Mucosa of descending colon (tissue), 3 donors: ENCODE data around the gene NOBOX. TPM values are rescaled to one million over a fixed set of nuclear protein-coding genes. Genes with fewer than 3 reads are reported as not detected.

ENCODE experiments used
- ATAC-seq: fragments of 200-7000 bp; cut with Tn5 transposase; one replicate; pipeline ENCODE4 v1.9.1; 2020; ENCODE audit warnings: mild to moderate bottlenecking, moderate library complexity
- DNase-seq, 3 donors: peaks; one replicate each; pipeline ENCODE4 v3.0.0-alpha.2; 2020
- H3K36me3 ChIP-seq: fragments of 200-600 bp; one replicate; pipeline ENCODE4 v1.8.0; 2021; ENCODE audit warnings: low read depth, mild to moderate bottlenecking
- H3K4me1 ChIP-seq: fragments of 200-600 bp; one replicate; pipeline ENCODE4 v1.8.0; 2021; ENCODE audit warnings: low read depth, mild to moderate bottlenecking
- H3K4me3 ChIP-seq: fragments of 200-600 bp; one replicate; pipeline ENCODE4 v1.8.0; 2021; ENCODE audit warnings: mild to moderate bottlenecking
- H3K9me3 ChIP-seq: fragments of 200-600 bp; one replicate; pipeline ENCODE4 v1.8.0; 2021; ENCODE audit warnings: mild to moderate bottlenecking
- CTCF ChIP-seq: fragments of 200-600 bp; IDR thresholded peaks from one replicate; pipeline ENCODE4 v1.8.0; 2022; ENCODE audit warnings: antibody characterized with exemption, mild to moderate bottlenecking
- intact Hi-C, 2 donors: fragments of 100-400 bp; cut with DNase I in 1 of 2; cut with micrococcal nuclease in 1 of 2; formaldehyde crosslinking; loops; one replicate each; pipeline versions ENCODE4 v1.11.0 to v1.11.1; 2022; cut with DNase I, micrococcal nuclease
- total RNA-seq, 3 donors: library from RNA; stranded (reverse); fragmentation: NEBNext Ultra II Directional in 2 of 3; extraction: Animal tissue kit (Norgen Biotek cat#: 25700) in 2 of 3; gene quantifications; one replicate each; pipeline versions ENCODE4 v1.2.1 to v1.2.4, GENCODE V29; 2021 to 2023
- donor health status: DM: no; HTN: no; CAD: no; lungs with moderate emphysema.
- donor health status: DM: no; HTN: no; CAD: no.
- donor health status: DM: no; HTN: yes; CAD: no.

The NOBOX gene
- total RNA-seq, 3 donors from 2014 or later = not detected

GRCh38 chr7:144391823-144392255, 11.7 kb downstream of the NOBOX start:
- Histone ChIP-seq H3K4me3 (no peak overlapping the region), H3K9me3 (no peaks in the 10 kb centered on the region), H3K4me1 (peaks cover 8% of the 10 kb centered on the region), H3K36me3 (no peaks in the 10 kb centered on the region)
- peak; percentile 47 for TF ChIP-seq CTCF
- ATAC-seq (peak; percentile 80), DNase-seq (peak in 1 of 3 donors; percentile 28)
- intact Hi-C loops = no loop called here

- DNase-seq (no peak), ATAC-seq (no peak)
- H3K9me3 ChIP-seq = no peaks in the 10 kb centered on the region
- peaks cover 8% of the 10 kb centered on the region for H3K4me1 ChIP-seq
- no peak overlapping the region for H3K4me3 ChIP-seq
- intact Hi-C loops = no loop called here
- H3K36me3 ChIP-seq = no peaks in the 10 kb centered on the region
- no peak for TF ChIP-seq CTCF
Observed at GRCh38 chr7:144391014-144391413, 12.5 kb downstream of the NOBOX start.

GRCh38 chr7:144390481-144390880, 13.0 kb downstream of the NOBOX start:
- H3K4me1 ChIP-seq = peaks cover 8% of the 10 kb centered on the region
- no peak overlapping the region for H3K4me3 ChIP-seq
- ATAC-seq (no peak), DNase-seq (no peak)
- intact Hi-C loops = no loop called here
- no peaks in the 10 kb centered on the region for H3K9me3 ChIP-seq
- H3K36me3 ChIP-seq = no peaks in the 10 kb centered on the region
- no peak for TF ChIP-seq CTCF

- ATAC-seq (no peak), DNase-seq (no peak)
- no peak for TF ChIP-seq CTCF
- H3K4me3 ChIP-seq = no peak overlapping the region
- no peaks in the 10 kb centered on the region for H3K9me3 ChIP-seq
- intact Hi-C loops = no loop called here
- H3K36me3 ChIP-seq = no peaks in the 10 kb centered on the region
- peaks cover 13% of the 10 kb centered on the region for H3K4me1 ChIP-seq
Observed at GRCh38 chr7:144388950-144389349, 14.5 kb downstream of the NOBOX start.

GRCh38 chr7:144386741-144387140, 16.8 kb downstream of the NOBOX start:
- TF ChIP-seq CTCF = no peak
- DNase-seq = no peak

GRCh38 chr7:144384555-144385245, 18.8 kb downstream of the NOBOX start:
- intact Hi-C loops = no loop called here
- Histone ChIP-seq H3K4me3 (no peak overlapping the region), H3K36me3 (no peaks in the 10 kb centered on the region), H3K9me3 (no peaks in the 10 kb centered on the region), H3K4me1 (peaks cover 6% of the 10 kb centered on the region)
- no peak for TF ChIP-seq CTCF
- ATAC-seq (peak; percentile 79), DNase-seq (peak; percentile 23 to 48 (median 41))

More at GRCh38 chr7:144386741-144387140, 16.8 kb downstream of the NOBOX start:
- H3K4me3 ChIP-seq = no peak overlapping the region
- intact Hi-C loops = no loop called here
- no peak for ATAC-seq
- no peaks in the 10 kb centered on the region for H3K36me3 ChIP-seq
- H3K4me1 ChIP-seq = peaks cover 8% of the 10 kb centered on the region
- H3K9me3 ChIP-seq = no peaks in the 10 kb centered on the region
